ENCODE measurements around the gene TP53I3.

Gene TP53I3

DNA sequence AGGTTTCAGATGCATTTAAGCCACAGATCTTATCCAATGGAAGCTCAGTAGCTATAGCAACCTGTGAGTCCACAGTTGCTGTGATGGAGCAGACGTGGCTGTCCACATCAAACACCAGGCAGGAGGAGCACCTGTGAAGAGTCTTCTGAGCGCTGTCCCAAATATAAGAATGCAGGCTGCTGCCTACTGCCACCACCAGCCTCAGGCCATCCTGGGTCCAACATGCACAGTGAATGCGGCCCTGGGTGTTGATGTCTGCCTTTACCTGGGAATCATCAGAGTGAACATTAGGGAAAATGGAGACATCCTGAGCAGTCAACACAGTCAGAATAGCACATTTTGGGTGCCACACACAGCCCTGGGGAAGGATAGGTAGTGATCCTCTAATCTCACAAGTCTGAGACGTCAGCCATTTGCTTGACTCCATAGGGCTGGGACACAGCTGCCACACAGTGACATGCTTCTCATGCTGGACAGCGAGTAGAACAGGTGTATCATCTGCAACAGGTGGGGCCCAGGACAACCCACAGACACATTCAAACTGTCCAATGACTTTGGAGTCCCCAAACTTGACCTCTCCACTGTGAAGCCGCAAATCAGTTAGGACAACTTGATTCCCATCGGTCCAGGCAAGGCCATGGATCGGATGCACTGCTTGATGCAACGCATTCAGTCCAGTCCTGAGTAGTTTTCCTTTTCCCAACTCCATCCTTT lies 45.7 kb downstream of the TP53I3 start:
- no peak overlapping the region for H3K4me3 ChIP-seq (ENCODE audit: low read depth, low read length)
- TF ChIP-seq, protein P1, sequence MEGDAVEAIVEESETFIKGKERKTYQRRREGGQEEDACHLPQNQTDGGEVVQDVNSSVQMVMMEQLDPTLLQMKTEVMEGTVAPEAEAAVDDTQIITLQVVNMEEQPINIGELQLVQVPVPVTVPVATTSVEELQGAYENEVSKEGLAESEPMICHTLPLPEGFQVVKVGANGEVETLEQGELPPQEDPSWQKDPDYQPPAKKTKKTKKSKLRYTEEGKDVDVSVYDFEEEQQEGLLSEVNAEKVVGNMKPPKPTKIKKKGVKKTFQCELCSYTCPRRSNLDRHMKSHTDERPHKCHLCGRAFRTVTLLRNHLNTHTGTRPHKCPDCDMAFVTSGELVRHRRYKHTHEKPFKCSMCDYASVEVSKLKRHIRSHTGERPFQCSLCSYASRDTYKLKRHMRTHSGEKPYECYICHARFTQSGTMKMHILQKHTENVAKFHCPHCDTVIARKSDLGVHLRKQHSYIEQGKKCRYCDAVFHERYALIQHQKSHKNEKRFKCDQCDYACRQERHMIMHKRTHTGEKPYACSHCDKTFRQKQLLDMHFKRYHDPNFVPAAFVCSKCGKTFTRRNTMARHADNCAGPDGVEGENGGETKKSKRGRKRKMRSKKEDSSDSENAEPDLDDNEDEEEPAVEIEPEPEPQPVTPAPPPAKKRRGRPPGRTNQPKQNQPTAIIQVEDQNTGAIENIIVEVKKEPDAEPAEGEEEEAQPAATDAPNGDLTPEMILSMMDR (IDR thresholded peaks at IDR 0.05; ENCODE audit: control insufficient read depth, extremely low read depth, insufficient read depth), result no peak

More for the DNA sequence above, 45.7 kb downstream of the TP53I3 start:
- DNase-seq (ENCODE audit: low read depth), result no peak

Data from LNCaP clone FGC (cell line).